ENCODE data around the gene DPP10. TPM values are rescaled to one million over a fixed set of nuclear protein-coding genes. Genes with fewer than 3 reads are reported as not detected.

The DPP10 gene
- total and polyA plus RNA-seq, 9 donors, result 0.12 to 5.9 (median 0.64) TPM; not detected in 3

DNA sequence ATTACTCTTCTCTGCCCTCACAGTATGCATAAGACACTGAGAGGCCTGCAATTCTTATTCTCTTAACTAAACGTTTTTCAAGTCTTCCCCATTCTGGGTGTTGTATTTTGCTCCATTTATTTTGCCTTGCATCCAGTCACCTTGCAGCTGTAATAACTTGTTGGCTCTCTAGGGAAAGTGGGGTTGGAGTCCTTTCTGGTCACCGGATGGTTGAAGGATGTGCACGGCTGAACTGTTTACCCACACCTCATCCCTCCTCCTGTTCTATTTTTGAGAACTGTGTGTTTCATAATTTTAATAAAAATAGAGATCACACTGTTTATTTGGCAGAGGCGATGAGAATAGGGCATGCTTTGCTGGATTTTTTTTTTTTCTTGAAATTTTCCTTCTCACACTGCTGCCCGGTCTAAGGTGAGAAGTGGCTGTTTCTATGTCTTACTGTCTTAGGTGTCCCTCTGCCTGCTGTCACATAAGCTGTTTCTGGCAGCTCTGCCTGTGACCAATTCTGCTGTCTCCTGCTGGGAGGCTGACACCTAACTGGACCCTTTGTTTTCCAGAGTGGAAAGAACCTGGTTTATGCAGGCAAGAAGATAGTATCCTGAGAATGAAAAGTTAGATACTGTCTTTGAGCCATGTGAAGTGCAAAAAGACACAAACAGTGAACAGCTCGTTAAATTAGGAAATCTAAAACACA lies 342.6 kb downstream of the DPP10 start:
- no peaks in the 10 kb centered on the region for H3K4me1 ChIP-seq (ENCODE audit: insufficient read depth)
- no peaks in the 10 kb centered on the region for H3K27me3 ChIP-seq
- H3K36me3 ChIP-seq, result no peaks in the 10 kb centered on the region
- H3K27ac ChIP-seq, result no peak overlapping the region
- H3K4me3 ChIP-seq, result no peak overlapping the region
- intact Hi-C loops (cut with DNase I), result no loop called here
- TF ChIP-seq POLR2A (IDR thresholded peaks at IDR 0.05) (no peak), EP300 (IDR thresholded peaks at IDR 0.05) (no peak)
- TF ChIP-seq, protein P1, sequence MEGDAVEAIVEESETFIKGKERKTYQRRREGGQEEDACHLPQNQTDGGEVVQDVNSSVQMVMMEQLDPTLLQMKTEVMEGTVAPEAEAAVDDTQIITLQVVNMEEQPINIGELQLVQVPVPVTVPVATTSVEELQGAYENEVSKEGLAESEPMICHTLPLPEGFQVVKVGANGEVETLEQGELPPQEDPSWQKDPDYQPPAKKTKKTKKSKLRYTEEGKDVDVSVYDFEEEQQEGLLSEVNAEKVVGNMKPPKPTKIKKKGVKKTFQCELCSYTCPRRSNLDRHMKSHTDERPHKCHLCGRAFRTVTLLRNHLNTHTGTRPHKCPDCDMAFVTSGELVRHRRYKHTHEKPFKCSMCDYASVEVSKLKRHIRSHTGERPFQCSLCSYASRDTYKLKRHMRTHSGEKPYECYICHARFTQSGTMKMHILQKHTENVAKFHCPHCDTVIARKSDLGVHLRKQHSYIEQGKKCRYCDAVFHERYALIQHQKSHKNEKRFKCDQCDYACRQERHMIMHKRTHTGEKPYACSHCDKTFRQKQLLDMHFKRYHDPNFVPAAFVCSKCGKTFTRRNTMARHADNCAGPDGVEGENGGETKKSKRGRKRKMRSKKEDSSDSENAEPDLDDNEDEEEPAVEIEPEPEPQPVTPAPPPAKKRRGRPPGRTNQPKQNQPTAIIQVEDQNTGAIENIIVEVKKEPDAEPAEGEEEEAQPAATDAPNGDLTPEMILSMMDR (IDR thresholded peaks at IDR 0.05), result no peak
- H3K9me3 ChIP-seq, result no peaks in the 10 kb centered on the region
- 19 to 45% (median 23%) methylated on average over 6 of the region's 6 CpGs for WGBS, 3 donors
- no peak for DNase-seq

DNA sequence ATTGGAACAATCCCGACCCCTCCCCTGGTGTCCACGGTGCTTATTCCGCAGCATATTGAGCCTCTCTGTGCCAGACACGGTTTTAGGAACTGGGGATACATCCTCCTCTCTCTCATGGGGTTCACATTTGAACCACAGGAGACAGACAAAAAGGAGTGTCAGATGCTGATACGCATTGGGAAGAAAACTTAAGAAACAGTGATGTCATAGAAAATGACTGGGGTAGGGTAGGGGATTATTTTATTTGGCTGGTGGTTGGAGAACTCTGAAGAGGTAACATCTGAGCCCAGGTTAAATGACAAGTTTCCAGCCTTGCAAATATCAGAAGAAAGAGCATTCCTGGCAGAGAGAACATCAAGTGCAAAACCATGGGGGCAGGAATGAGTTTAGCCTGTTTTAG lies 344.5 kb downstream of the DPP10 start:
- Histone ChIP-seq H3K9me3 (no peaks in the 10 kb centered on the region), H3K27ac (no peak overlapping the region), H3K27me3 (no peaks in the 10 kb centered on the region), H3K4me3 (no peak overlapping the region), H3K4me1 (ENCODE audit: insufficient read depth) (no peaks in the 10 kb centered on the region), H3K36me3 (no peaks in the 10 kb centered on the region)
- intact Hi-C loops (cut with DNase I), result no loop called here
- 88 to 93% (median 89%) methylated on average over 5 of the region's 5 CpGs for whole genome bisulfite sequencing, 3 donors
- DNase-seq, result no peak
- TF ChIP-seq, protein P1 (IDR thresholded peaks at IDR 0.05), result no peak
- TF ChIP-seq EP300 (IDR thresholded peaks at IDR 0.05), result no peak
- TF ChIP-seq POLR2A (IDR thresholded peaks at IDR 0.05), result no peak

DNA sequence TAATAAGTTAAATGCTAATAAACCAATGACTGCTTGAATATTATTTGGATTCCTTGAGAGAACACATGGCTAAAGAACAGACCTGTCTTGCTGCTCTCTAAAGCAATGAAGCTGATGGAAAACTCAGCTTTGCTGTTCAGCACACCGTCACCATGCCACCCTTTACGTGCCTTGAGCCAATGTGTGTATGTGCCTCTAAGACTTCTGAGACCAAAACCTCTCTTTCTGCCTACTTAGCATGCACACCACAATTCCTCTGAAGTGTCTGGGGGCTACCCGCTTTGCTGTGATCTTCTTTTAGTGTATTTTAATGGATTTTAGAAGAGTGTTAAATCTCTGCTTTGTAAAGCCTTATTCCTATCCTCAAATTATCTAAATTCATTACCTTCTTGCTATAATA lies 345.0 kb downstream of the DPP10 start:
- no peak overlapping the region for H3K4me3 ChIP-seq
- no peaks in the 10 kb centered on the region for H3K9me3 ChIP-seq
- no peak overlapping the region for H3K27ac ChIP-seq
- TF ChIP-seq POLR2A (IDR thresholded peaks at IDR 0.05), result no peak
- no peak for TF ChIP-seq EP300 (IDR thresholded peaks at IDR 0.05)
- TF ChIP-seq, protein P1 (IDR thresholded peaks at IDR 0.05), result no peak
- H3K27me3 ChIP-seq, result no peaks in the 10 kb centered on the region
- DNase-seq, result no peak
- no peaks in the 10 kb centered on the region for H3K4me1 ChIP-seq (ENCODE audit: insufficient read depth)
- intact Hi-C loops (cut with DNase I), result no loop called here
- WGBS, 3 donors, result 77 to 88% (median 85%) methylated on average over 3 of the region's 3 CpGs
- no peaks in the 10 kb centered on the region for H3K36me3 ChIP-seq

DNA sequence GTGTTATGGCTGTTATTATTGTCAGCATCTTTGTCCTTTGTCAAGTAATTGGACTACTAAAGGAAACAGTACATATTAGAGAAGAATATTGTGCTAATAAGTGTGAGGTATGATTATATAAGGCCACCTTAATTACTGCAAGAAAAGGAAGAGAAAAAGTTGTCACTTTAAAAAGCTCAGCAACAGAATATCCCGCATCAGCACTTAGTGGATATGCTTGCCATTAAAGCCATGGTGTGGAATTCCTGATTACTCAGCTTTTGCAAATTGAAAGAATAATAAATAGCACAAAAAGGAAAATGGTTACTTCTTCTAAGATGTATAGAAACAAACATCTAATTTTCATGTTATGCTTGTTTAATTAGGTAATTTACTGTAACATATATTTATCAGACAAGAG lies 347.5 kb downstream of the DPP10 start:
- WGBS, 3 donors, result 45 to 59% (median 55%) methylated on average over 1 of the region's 1 CpG
- H3K4me3 ChIP-seq, result no peak overlapping the region
- no peak for DNase-seq
- H3K9me3 ChIP-seq, result no peaks in the 10 kb centered on the region
- TF ChIP-seq EP300 (IDR thresholded peaks at IDR 0.05) (no peak), POLR2A (IDR thresholded peaks at IDR 0.05) (no peak)
- TF ChIP-seq, protein P1 (IDR thresholded peaks at IDR 0.05), result no peak
- H3K27me3 ChIP-seq, result no peaks in the 10 kb centered on the region
- intact Hi-C loops (cut with DNase I), result no loop called here
- H3K36me3 ChIP-seq, result no peaks in the 10 kb centered on the region
- H3K4me1 ChIP-seq (ENCODE audit: insufficient read depth), result no peaks in the 10 kb centered on the region
- no peak overlapping the region for H3K27ac ChIP-seq
